C4-2B (cell line): ENCODE measurements around the gene NCCRP1.

Experiments used
- CTCF ChIP-seq: fragments of 450-650 bp; conservative IDR thresholded peaks from 2 replicates; pipeline ENCODE4 v1.5.1; 2017; ENCODE audit warnings: mild to moderate bottlenecking
- ZFX ChIP-seq: fragments of 450-650 bp; IDR thresholded peaks from 2 replicates; pipeline ENCODE4 v1.6.1; 2017

GRCh38 chr19:39240421-39240820 is 43.7 kb downstream of the NCCRP1 start:
- TF ChIP-seq CTCF (no peak), ZFX (no peak)
